Bronchial epithelial cell (primary cell): ENCODE measurements around the gene TRPM1. TPM values are rescaled to one million over a fixed set of nuclear protein-coding genes. Genes with fewer than 3 reads are reported as not detected.

Source experiments
- DNase-seq: peaks from one replicate; pipeline ENCODE4 v3.0.0-alpha.2; 2010; ENCODE audit warnings: low read depth
- FAIRE-seq: peaks from 2 replicates; lab custom pipeline; 2011; peaks lifted over from hg19 to GRCh38; lab: Jason Lieb, UNC
- H3K27me3 ChIP-seq: 2 replicates; pipeline ENCODE4 v1.5.1; 2011; ENCODE audit warnings: low read length; ENCODE audit not compliant: control insufficient read depth, insufficient read depth
- H3K36me3 ChIP-seq: 2 replicates; pipeline ENCODE4 v1.5.1; 2011; ENCODE audit warnings: low read length; ENCODE audit not compliant: control insufficient read depth, insufficient read depth
- H3K4me3 ChIP-seq: 2 replicates; pipeline ENCODE4 v1.5.1; 2011; ENCODE audit warnings: mild to moderate bottlenecking, low read depth, low read length, control low read depth
- CTCF ChIP-seq: IDR thresholded peaks from 2 replicates; pipeline ENCODE4 v1.5.1; 2011; ENCODE audit warnings: mild to moderate bottlenecking, moderate library complexity, low read length, control low read depth, inconsistent platforms; ENCODE audit not compliant: insufficient read depth, severe bottlenecking
- total RNA-seq: library from RNA; depleted of rRNA; stranded (reverse); fragments of >200 nt; gene quantifications from 2 replicates; pipeline ENCODE4 v1.2.1, GENCODE V29; 2014

Gene TRPM1
- total RNA-seq, 1 donor from 2014 or later: under 0.01 TPM

DNA sequence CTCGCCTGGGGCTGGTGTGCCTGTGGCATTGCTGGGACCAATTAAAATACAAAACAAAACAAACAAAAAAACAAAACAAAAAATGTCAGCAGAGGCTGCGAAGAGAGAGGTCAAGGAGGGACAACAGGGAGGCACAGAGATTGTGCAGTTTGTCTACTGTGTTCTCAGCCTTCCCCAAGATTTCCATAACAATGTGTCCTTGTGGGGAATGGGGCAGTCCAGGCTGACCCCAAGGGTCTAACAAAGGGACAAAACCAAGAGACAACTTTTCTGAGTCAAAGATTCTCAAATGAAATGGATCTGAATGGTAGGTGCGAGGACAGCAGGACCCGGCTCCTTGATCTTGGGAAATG is 46.4 kb upstream of the TRPM1 start:
- TF ChIP-seq CTCF: no peak
- FAIRE-seq (no peak), DNase-seq (no peak)
- no peaks in the 10 kb centered on the region for H3K27me3 ChIP-seq
- H3K4me3 ChIP-seq: no peak overlapping the region
- no peaks in the 10 kb centered on the region for H3K36me3 ChIP-seq

DNA sequence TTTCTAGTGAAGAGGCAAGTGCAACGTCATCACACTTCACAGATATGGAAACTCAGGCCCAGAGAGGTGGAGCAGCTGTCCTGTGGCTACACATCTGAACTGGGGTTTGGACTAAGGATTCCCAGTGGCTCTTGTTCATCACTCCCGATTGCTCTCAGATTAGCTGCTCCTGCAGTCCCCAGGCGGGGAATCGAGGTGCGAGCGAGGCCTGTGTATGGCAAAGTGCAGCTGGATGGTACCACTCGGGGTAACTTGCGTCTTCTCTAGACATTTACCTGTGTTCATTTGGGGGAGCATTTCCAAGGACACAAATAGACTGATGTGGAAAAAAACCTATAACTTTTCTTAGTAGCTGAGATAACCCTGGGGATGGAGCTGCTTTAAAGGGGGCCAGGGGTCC is 45.9 kb upstream of the TRPM1 start:
- no peak for DNase-seq
- TF ChIP-seq CTCF: no peak
- no peak for FAIRE-seq
- Histone ChIP-seq H3K4me3 (no peak overlapping the region), H3K36me3 (no peaks in the 10 kb centered on the region), H3K27me3 (no peaks in the 10 kb centered on the region)

DNA sequence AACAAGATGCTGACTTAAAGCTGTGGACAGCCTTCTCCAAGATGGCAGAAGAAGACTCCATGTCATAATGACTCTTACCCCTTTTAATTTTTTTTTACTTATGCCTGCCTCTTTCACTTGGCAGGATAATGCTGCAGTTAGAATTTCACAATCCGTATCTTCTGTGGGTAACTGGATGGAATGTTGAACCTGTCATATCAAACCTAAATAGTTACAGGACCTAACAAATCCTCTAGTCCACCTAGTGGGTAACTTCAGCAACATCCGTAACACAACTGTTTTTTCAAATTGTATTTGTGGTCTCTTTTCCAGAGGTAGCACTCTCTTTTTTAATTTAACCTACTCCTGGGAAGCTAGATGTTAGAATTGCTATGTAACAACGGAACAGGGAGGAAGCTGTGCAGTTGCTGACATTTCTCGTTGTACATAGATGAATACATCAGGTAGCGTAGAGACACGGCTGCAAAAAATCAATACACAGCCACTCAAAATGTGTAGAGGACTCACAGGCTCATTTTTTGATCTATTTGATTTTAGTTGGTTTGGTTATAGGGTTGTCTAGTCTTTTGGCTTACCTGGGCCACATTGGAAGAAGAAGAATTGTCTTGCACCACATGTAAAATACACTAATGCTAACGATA is 43.9 kb upstream of the TRPM1 start:
- no peaks in the 10 kb centered on the region for H3K27me3 ChIP-seq
- peak; percentile 46 for DNase-seq
- FAIRE-seq: no peak
- no peak overlapping the region for H3K4me3 ChIP-seq
- no peaks in the 10 kb centered on the region for H3K36me3 ChIP-seq
- TF ChIP-seq CTCF: no peak

DNA sequence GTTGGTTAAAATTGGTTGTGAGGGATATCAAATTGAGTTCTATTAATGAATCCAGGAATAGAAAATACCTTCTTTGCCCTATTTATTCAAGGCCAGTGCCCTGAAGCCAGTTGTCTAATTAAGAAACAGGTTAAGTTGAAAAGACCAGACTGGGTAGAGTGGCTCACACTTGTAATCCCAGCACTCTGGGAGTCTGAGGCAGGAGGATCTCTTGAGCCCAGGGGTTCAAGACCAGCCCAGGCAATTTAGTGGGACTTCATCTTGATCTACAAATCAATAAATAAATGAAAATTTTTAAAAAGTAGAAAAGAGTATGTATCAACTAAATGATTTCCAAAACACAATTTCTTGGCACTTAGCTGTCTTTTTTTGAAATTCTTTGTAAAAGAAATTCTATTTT is 40.3 kb upstream of the TRPM1 start:
- FAIRE-seq (no peak), DNase-seq (no peak)
- H3K4me3 ChIP-seq: no peak overlapping the region
- TF ChIP-seq CTCF: no peak
- H3K27me3 ChIP-seq: no peaks in the 10 kb centered on the region
- no peaks in the 10 kb centered on the region for H3K36me3 ChIP-seq

DNA sequence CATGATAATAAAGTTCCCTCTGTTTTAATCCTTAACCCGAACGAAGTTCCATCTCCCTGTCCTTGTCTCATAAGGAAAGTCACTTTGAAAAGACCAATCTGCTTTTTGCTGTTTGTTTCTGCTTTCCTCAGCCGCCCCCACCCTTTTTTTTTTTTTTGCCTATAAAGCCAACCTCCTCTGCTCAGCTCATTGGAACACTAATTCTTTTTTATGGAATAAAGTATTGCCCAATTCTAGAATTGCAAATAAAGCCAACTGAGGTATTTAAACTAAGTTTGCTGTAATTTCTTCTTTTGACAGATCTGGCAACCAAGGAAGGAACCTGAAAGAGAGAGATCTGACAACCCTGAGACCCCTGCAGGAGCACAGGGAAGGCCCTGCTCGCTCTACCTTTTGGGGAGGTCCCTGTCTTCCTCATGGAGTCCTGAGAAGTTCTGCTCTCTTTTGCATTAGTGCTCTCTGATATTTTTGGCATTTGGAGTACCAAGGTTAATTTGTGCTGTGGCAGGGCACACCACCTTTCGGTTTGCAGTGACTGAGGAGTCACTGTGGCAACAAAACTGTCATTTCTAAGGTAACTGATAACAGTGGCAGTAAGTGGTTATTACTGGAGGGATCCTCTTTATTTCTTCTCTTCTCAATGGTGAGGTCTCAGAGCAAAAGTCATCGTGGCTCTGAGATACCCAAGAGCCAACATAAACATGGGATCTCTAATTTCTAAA is 35.2 kb upstream of the TRPM1 start:
- Histone ChIP-seq H3K36me3 (no peaks in the 10 kb centered on the region), H3K27me3 (no peaks in the 10 kb centered on the region), H3K4me3 (no peak overlapping the region)
- DNase-seq: no peak
- no peak for FAIRE-seq
- no peak for TF ChIP-seq CTCF
